Middle frontal gyrus (tissue), 1 donor: ENCODE measurements around the gene DLG1.

Experiments
- DNase-seq: peaks from one replicate; pipeline ENCODE4 v3.0.0-alpha.2; 2015; ENCODE audit warnings: low spot score; ENCODE audit errors: extremely low spot score

Gene DLG1

GRCh38 chr3:197175503-197175902 lies 122.9 kb downstream of the DLG1 start:
- no peak for DNase-seq

- no peak for DNase-seq
Observed at GRCh38 chr3:197174927-197175326, 123.5 kb downstream of the DLG1 start.

- DNase-seq, result no peak
Observed at GRCh38 chr3:197173620-197174019, 124.8 kb downstream of the DLG1 start.

- no peak for DNase-seq
Observed at GRCh38 chr3:197171481-197172067, 126.8 kb downstream of the DLG1 start.

GRCh38 chr3:197169028-197169427 lies 129.4 kb downstream of the DLG1 start:
- no peak for DNase-seq

- DNase-seq, result no peak
Observed at GRCh38 chr3:197168606-197169005, 129.8 kb downstream of the DLG1 start.

GRCh38 chr3:197168063-197168462 lies 130.3 kb downstream of the DLG1 start:
- DNase-seq, result no peak

- DNase-seq, result no peak
Observed at GRCh38 chr3:197167549-197167948, 130.9 kb downstream of the DLG1 start.

GRCh38 chr3:197165890-197166289 lies 132.5 kb downstream of the DLG1 start:
- DNase-seq, result no peak

GRCh38 chr3:197155046-197155445 lies 143.4 kb downstream of the DLG1 start:
- no peak for DNase-seq

- no peak for DNase-seq
Observed at GRCh38 chr3:197151580-197151979, 146.8 kb downstream of the DLG1 start.

- DNase-seq, result no peak
Observed at GRCh38 chr3:197149528-197149927, 148.9 kb downstream of the DLG1 start.

GRCh38 chr3:197144188-197144587 lies 154.2 kb downstream of the DLG1 start:
- no peak for DNase-seq

GRCh38 chr3:197139586-197139985 lies 158.8 kb downstream of the DLG1 start:
- DNase-seq, result no peak

- DNase-seq, result no peak
Observed at GRCh38 chr3:197137751-197138150, 160.7 kb downstream of the DLG1 start.

- DNase-seq, result no peak
Observed at GRCh38 chr3:197136744-197137143, 161.7 kb downstream of the DLG1 start.

GRCh38 chr3:197135212-197135611 lies 163.2 kb downstream of the DLG1 start:
- no peak for DNase-seq

- no peak for DNase-seq
Observed at GRCh38 chr3:197132916-197133530, 165.4 kb downstream of the DLG1 start.

- no peak for DNase-seq
Observed at GRCh38 chr3:197125636-197126035, 172.8 kb downstream of the DLG1 start.

GRCh38 chr3:197124713-197125112 lies 173.7 kb downstream of the DLG1 start:
- no peak for DNase-seq

GRCh38 chr3:197122394-197122793 lies 176.0 kb downstream of the DLG1 start:
- DNase-seq, result no peak

- DNase-seq, result no peak
Observed at GRCh38 chr3:197117114-197117513, 181.3 kb downstream of the DLG1 start.

GRCh38 chr3:197114007-197114406 lies 184.4 kb downstream of the DLG1 start:
- DNase-seq, result no peak
